GM04503 (cell line): ENCODE results near the gene IPPK.

Source experiments
- DNase-seq: peaks from one replicate; pipeline ENCODE4 v3.0.0-alpha.2; 2012; ENCODE audit warnings: low read depth

IPPK gene

DNA sequence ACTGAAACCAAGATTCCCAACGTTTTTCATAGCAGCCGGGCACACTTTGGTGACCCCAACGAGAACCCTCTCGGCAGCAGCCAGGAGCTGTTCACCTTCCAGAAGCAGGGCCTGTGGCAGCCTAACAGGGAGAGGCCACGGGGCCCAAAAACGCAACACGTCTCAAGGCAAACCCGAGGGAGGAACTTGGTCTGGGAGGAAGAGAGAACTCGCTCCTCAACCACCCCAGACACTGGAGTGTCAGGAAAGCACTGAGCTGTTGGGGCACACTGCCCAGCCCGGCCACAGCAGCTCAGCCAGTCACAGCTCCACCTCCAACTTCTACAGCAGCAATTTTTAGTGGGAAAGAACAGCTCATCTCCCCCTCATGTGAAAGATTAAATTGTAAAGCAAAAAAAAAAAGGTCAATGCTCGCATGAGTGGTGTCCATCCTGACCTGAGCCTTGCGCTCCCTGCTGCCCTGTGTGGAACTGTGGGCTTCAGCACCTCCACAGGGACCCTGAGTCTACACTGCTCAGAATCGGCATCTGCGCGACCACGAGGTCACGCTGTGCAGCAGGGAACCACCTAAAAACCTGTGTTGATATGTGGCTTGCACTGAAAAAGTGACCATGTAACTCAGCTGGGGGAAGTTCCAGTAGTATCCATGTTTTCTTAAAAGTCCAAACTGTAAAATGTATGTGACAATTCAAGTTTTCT, 55.0 kb downstream of the IPPK start:
- no peak for DNase-seq

DNA sequence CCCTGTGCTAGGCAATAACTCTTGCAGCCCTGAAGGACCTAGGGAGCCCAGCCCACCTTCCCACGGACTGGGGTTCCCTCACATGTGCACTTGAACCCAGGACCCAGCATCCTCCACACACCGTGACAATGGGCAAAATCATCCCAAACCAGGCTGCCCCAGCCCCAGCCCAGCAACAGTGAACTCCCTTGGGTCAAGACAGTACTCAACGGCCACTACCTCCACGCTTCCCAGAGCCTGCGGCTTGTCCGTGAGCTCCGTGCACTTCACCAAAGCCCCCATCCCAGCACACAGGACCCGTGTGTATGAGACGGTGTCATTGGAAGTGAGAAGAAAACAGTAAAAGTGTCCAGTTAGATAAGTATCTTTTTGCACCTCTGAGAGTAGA, 55.8 kb downstream of the IPPK start:
- no peak for DNase-seq

DNA sequence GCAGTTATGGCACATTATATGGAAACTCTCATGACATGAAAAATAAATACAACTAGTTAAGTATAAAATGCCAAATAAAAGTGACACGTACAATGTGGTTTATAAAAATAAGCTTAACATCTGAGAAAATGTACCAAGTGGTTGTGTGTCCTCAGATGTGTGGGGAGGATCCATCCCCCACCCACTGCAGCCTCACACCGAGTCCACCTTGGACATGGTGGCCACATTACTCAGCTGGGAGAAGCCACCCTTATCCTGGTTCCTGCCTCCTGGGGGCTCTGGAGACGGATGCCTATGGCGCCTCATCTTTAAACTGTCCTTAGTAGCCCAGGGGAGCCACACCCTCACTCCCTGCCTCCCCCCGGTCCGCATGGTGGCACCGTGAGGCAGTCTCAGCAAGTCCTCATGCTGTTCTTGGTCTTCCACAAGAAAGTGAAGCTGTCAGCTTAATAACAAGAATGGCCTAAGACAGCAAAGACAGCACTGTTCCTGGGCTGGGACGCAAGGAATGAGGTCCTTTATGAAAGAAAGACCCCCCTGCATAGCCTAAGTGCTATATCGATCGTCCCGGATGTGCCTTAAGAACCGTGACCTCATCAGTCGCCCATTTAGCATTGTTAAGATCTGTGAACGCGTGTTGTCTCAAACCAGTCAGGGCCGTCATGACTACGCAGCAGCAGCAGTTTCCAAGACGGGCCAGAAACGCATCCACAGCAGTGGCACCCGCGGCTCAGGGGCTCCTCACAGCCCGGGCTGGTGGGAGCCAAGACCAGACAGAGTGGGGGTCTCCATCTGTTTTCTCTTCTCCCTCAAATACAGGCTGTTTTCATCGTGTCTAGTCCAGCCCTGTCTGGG, 56.4 kb downstream of the IPPK start:
- DNase-seq = no peak

- DNase-seq = no peak
Observed at GRCh38 chr9:92612816-92613215, 57.1 kb downstream of the IPPK start.

- no peak for DNase-seq
Observed at GRCh38 chr9:92612292-92612691, 57.6 kb downstream of the IPPK start.

- DNase-seq = no peak
Observed at GRCh38 chr9:92611621-92612285, 58.2 kb downstream of the IPPK start.

DNA sequence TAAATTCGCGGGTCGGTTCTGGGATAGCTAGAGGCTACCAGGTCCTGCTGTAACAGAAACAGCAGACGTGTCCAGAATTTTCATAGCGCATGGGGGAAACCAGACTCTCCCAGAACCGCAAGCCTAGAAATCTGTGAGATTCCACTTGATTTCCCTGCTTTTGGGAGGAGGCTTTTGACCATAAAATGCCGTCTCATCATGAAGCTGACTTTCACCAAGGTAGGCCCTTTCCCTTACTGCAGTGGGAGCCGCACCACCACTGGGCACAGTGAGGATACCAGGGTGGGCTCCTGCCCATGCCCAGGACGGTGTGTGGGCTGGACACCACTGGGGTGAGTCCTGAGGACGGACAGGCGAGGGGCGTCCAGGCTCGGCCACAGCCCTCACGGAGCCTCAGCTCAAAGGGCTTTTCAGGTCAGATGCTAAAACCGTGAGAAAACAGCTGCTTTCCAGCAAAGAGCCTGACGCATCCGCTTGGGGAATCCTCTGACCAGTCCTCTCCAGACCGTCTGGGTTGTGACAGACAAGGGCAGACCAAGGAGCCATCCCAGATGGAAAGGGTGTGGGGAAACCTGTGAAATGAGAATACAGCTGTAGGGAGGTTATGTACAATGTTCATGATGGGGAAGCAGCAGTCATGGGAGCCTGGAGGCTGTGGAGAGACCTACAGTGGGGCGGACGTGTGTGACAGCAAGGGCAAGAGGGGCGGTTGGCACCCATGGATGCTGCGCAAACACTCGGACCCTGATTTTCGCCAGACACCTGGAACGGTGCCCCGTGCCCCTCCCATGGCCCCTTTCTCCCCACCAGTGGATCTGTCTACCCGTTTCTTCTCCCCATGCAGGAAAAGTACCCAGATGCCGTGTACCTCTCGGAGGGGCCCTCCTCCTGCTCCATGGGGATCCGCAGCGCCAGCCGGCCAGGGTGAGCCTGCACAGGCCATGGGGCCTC, 59.2 kb downstream of the IPPK start:
- peak; percentile 64 for DNase-seq

DNA sequence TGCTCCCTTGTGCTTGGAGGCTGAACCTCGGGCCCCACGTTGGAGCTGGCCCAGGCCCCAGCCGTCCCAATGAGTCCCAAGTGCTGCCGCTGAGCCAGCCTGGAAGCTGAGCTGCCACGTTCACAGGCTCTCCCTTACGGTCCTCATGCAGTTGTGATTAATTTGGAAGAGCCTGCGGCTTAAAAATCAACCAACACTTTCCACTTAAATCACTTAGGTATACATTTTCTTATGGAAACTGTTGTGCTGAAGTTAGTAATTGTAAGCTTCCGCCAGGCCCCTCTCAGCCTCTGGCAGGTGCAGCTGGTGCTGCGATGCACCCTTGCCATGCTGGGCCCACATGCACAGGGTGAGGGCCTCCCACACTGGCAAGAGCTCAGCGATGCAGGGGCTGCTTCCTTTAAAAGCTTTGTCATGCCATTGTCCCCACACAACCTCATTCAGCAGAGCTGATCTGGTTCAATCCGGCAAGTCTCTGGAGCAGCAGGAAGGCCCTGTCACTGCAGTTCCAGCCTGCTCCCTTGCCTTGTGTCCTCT, 61.0 kb downstream of the IPPK start:
- DNase-seq = no peak

DNA sequence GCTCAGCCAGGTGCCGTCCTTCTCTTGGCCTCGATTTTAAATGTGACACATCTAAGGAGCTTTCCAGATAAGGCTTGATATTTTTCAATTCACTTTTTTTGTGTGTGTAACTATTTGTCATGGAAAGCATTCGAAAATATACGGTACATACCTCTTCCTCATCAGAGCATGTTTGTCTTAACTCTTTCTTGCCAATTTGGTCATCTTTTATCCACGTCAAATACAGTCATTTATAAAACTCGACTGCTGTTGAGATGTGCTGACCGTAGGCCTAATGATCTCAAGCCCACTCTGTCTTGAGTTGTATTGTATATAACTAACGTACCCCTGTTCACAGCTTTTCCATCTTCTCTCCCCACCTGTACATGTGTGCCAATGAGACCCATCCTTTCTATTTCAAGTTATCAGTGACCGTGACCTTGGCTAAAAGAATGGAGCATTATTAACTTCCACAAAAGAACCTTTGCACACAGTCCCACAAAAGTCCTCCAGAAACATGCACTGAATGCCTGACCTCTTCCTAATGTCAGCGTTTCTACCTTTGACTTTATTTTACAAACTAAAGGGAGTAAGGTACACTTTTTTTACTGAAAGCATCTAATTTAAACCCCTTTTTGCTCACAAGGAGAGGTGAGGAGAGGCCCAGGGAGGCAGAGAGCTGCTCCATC, 61.6 kb downstream of the IPPK start:
- DNase-seq = no peak

DNA sequence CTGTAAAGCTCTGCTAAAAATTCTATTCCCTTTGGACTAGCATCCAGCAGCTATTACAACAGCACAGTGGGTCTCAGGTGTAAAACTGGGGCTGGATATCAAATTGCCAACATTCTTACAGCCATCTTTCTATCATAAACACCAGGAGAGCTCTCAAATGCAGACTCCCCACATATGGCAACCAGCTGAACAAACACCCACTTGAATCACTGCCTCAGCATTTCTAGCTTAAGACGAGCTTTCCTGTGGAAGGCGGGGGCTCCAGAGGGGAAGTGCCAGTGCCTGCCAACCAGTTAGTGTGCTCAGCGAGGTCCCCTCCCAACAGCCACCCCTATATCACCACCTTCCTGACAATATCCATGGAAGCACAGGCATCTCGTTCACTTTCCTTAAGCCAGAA, 62.2 kb downstream of the IPPK start:
- no peak for DNase-seq

DNA sequence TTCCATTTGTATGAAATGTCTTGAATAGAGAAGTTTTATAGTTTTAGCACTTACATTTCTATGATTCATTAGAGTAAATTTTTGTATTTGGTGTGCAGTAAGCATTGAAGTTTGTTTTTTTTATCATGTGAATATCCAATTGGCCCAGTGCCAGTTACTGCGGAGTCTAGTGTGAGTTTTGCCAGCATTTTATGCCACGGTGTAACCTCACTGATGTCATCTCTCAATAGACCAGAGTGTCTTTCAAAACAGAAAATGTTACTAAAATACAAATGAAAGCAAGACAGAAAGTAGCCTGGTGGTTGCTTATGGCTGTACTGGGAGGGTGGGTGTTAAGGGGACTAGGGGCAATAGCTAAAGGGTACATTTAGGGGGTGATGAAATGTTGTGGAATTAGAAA, 62.8 kb downstream of the IPPK start:
- DNase-seq = no peak

GRCh38 chr9:92605224-92605623, 64.7 kb downstream of the IPPK start:
- DNase-seq = no peak

GRCh38 chr9:92603990-92604389, 65.9 kb downstream of the IPPK start:
- no peak for DNase-seq

DNA sequence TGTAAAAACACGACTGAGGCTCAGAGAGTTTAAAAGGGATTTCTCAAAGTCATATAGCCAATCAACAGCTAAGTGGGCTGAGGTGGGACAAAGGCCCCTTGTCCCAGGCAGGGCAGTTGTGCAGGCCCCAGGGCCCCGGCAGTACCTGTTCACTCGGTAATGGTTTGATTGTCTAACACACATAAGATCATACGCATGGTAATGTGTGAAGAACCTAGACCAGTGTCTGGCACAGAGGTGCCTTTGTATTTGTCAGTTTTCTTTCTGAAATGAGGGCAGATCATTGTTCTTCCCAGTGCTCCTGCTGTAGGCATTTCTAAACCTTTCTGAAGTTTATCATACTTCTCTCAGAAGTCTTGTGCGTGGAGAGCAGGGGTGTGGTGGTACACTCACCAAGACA, 66.8 kb downstream of the IPPK start:
- no peak for DNase-seq

DNA sequence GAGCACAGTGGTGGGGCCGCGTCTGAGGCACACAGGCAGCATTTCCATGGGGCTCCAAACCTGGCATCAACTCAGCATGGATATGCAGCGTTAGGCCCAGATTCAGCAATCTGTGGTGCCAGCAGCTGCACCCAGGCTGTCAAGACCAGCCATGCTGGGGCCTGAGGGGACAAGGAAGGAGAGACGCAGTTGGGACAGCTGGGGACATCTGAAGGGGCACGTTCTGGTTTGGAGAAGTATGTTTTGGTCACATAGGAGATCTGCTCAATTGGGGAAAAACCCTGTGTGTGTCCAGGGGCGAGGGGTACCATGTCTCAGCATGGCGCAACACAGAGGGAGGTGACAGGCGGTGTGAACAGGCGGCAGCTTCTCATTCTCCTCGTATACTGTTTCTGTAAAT, 67.5 kb downstream of the IPPK start:
- no peak for DNase-seq

DNA sequence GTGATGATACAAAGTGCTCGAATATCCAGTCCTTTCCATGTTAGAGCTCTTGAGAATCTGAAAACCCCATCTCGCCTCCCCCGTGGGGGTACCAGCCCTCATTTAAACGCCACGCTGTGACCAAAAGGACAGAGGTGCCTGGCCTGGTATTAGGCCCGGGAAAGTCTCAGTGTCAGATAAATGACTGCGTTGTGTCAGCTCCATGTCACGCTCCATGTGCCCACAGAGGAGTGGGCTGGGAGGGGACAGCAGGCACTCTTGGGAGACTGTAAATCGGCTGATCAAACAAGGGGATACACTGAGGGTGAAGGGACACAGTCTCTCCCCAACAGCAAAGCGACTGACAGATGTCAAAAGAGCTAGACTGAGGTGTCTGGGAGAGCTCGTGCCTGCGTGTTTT, 68.5 kb downstream of the IPPK start:
- no peak for DNase-seq

- DNase-seq = no peak
Observed at GRCh38 chr9:92600462-92601261, 69.3 kb downstream of the IPPK start.

- no peak for DNase-seq
Observed at GRCh38 chr9:92599938-92600461, 69.9 kb downstream of the IPPK start.

DNA sequence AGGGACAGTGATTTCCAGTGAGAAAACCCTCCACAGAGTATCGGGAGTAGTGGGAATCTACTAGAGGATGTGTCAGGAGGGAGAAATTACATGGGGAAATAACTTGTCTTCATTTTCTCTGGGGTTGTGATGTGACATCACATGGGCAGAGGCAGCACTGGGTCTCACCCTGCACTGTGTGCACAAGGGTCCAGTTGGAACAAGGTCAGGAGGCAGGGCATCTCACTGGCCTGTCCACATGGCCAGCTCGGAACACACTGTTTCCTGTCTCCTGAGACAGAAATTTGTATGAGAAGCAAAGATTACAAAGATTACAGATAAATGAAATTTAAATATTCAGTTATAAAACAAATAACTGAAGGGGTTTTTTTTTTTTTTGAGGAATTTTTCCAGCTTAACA, 71.5 kb downstream of the IPPK start:
- no peak for DNase-seq

GRCh38 chr9:92595930-92596329, 74.0 kb downstream of the IPPK start:
- no peak for DNase-seq
